HepG2 (cell line): ENCODE results near the gene CHST14. TPM values are rescaled to one million over a fixed set of nuclear protein-coding genes. Genes with fewer than 3 reads are reported as not detected.
A peak's percentile ranks its signal among the peaks of the same experiment; 100 is the strongest.

ENCODE experiments used
- ATF1 ChIP-seq: IDR thresholded peaks from 2 replicates; pipeline ENCODE4 v1.6.1; 2016; ENCODE audit warnings: mild to moderate bottlenecking, control low read depth
- CHCHD3 ChIP-seq: sonication (generic); formaldehyde crosslinking; IDR thresholded peaks from 2 replicates; pipeline ENCODE4 v1.8.0; 2022; ENCODE audit warnings: mild to moderate bottlenecking, missing genetic modification reagents, moderate library complexity
- HNRNPL ChIP-seq: fragments of 200-400 bp; formaldehyde crosslinking; IDR thresholded peaks from 2 replicates; pipeline ENCODE4 v1.6.1; 2017; ENCODE audit warnings: mild to moderate bottlenecking, low read depth, low read length
- PBX3 ChIP-seq: sonication (generic); formaldehyde crosslinking; IDR thresholded peaks from 2 replicates; pipeline ENCODE4 v1.8.1; 2023; ENCODE audit warnings: missing genetic modification reagents, inconsistent platforms, borderline replicate concordance
- POGZ ChIP-seq: sonication (generic); formaldehyde crosslinking; IDR thresholded peaks from 2 replicates; pipeline ENCODE4 v1.4.0; 2020; ENCODE audit warnings: mild to moderate bottlenecking, missing genetic modification reagents
- SAP130 ChIP-seq: IDR thresholded peaks from 2 replicates; pipeline ENCODE4 v1.6.1; 2016; ENCODE audit warnings: low read depth
- SIN3A ChIP-seq: IDR thresholded peaks from 2 replicates; pipeline ENCODE4 v1.6.1; 2011; ENCODE audit warnings: low read depth, mild to moderate bottlenecking, control low read depth, low read length, borderline replicate concordance
- SPEN ChIP-seq: sonication (generic); formaldehyde crosslinking; IDR thresholded peaks from 2 replicates; pipeline ENCODE4 v1.5.1; 2020; ENCODE audit warnings: low read depth, mild to moderate bottlenecking, missing genetic modification reagents
- TARDBP ChIP-seq: sonication (generic); formaldehyde crosslinking; IDR thresholded peaks from 2 replicates; pipeline ENCODE4 v1.8.0; 2022; ENCODE audit warnings: mild to moderate bottlenecking, missing genetic modification reagents
- TRIM22 ChIP-seq: fragments of 450-650 bp; IDR thresholded peaks from 2 replicates; pipeline ENCODE4 v1.6.1; 2017
- YEATS4 ChIP-seq: sonication (generic); formaldehyde crosslinking; IDR thresholded peaks from 2 replicates; pipeline ENCODE4 v1.4.0; 2020; ENCODE audit warnings: missing genetic modification reagents, borderline replicate concordance
- ZC3H13 ChIP-seq: sonication (generic); formaldehyde crosslinking; IDR thresholded peaks from 2 replicates; pipeline ENCODE4 v1.8.1; 2023; ENCODE audit warnings: mild to moderate bottlenecking, missing genetic modification reagents, moderate library complexity
- ZNF230 ChIP-seq: sonication (generic); formaldehyde crosslinking; IDR thresholded peaks from 2 replicates; pipeline ENCODE4 v1.4.0; 2020; ENCODE audit warnings: mild to moderate bottlenecking, missing genetic modification reagents
- ZNF274 ChIP-seq: sonication (generic); formaldehyde crosslinking; IDR thresholded peaks from 2 replicates; pipeline ENCODE4 v1.5.1; 2020; ENCODE audit warnings: mild to moderate bottlenecking, missing genetic modification reagents
- ZNF276 ChIP-seq: sonication (generic); formaldehyde crosslinking; IDR thresholded peaks from 2 replicates; pipeline ENCODE4 v1.4.0; 2020; ENCODE audit warnings: mild to moderate bottlenecking, low read depth, missing genetic modification reagents
- ZNF329 ChIP-seq: sonication (generic); formaldehyde crosslinking; IDR thresholded peaks from 2 replicates; pipeline ENCODE4 v1.9.0; 2021; ENCODE audit warnings: low read depth, mild to moderate bottlenecking, missing genetic modification reagents
- ZNF510 ChIP-seq: sonication (generic); formaldehyde crosslinking; IDR thresholded peaks from 2 replicates; pipeline ENCODE4 v1.4.0; 2020; ENCODE audit warnings: low read depth, mild to moderate bottlenecking, missing genetic modification reagents
- ZNF552 ChIP-seq: sonication (generic); formaldehyde crosslinking; IDR thresholded peaks from 2 replicates; pipeline ENCODE4 v1.9.0; 2022; ENCODE audit warnings: missing genetic modification reagents, mild to moderate bottlenecking, borderline replicate concordance
- ZNF747 ChIP-seq: sonication (generic); formaldehyde crosslinking; IDR thresholded peaks from 2 replicates; pipeline ENCODE4 v1.8.1; 2023; ENCODE audit warnings: missing genetic modification reagents, mild to moderate bottlenecking, borderline replicate concordance
- ZNF749 ChIP-seq: sonication (generic); formaldehyde crosslinking; IDR thresholded peaks from 2 replicates; pipeline ENCODE4 v1.8.0; 2022; ENCODE audit warnings: mild to moderate bottlenecking, missing genetic modification reagents, moderate library complexity, borderline replicate concordance
- ZNF782 ChIP-seq: sonication (generic); formaldehyde crosslinking; IDR thresholded peaks from 2 replicates; pipeline ENCODE4 v1.4.0; 2020; ENCODE audit warnings: missing genetic modification reagents, mild to moderate bottlenecking, borderline replicate concordance
- polyA plus RNA-seq, 8 experiments: library from polyadenylated mRNA; depleted of rRNA in 3 of 8; stranded (reverse) in 7 of 8; unstranded in 1 of 8; fragments of >200 nt; fragmentation: Illumina TruSeq in 4 of 8; extraction: Trizol in 4 of 8; gene quantifications; 2 replicates each; pipeline versions ENCODE4 v1.2.1 to v1.2.3, GENCODE V29; 2011 to 2016; ENCODE audit warnings: low read depth in 4 of 8, missing spikeins in 1 of 8, mixed read lengths in 1 of 8; ENCODE audit not compliant: insufficient read depth in 1 of 8
- total RNA-seq, 5 experiments: library from RNA; depleted of rRNA; stranded (reverse); fragments of >200 nt; fragmentation: Illumina TruSeq; extraction: Trizol; gene quantifications; 2 replicates each; pipeline ENCODE4 v1.2.3, GENCODE V29; 2016; ENCODE audit warnings: low read depth in 1 of 5
- TF ChIP-seq, protein P1 (sequence below): sonication (generic); formaldehyde crosslinking; IDR thresholded peaks from 2 replicates; pipeline ENCODE4 v1.5.1; 2020; ENCODE audit warnings: mild to moderate bottlenecking, missing genetic modification reagents, borderline replicate concordance
- TF ChIP-seq, protein P2 (sequence below): sonication (generic); formaldehyde crosslinking; IDR thresholded peaks from 2 replicates; pipeline ENCODE4 v1.4.0; 2020; ENCODE audit warnings: missing genetic modification reagents
- TF ChIP-seq, protein P3 (sequence below): sonication (generic); formaldehyde crosslinking; IDR thresholded peaks from 2 replicates; pipeline ENCODE4 v1.4.0; 2020; ENCODE audit warnings: mild to moderate bottlenecking, missing genetic modification reagents

The CHST14 gene
- total and polyA plus RNA-seq, 2 of the 13 experiments (the other 11 are each of a cell fraction or from before 2014, with no cell fraction given): 8.9 to 12.4 TPM

GRCh38 chr15:40470423-40471104 lies at the start of gene CHST14 (continued):
- 0 out of 2 replicates have a peak, but pooled peaks have one; percentile 16 for TF ChIP-seq ZNF782
- no peak for TF ChIP-seq TRIM22
- TF ChIP-seq ZNF510 (CRISPR knock-in tag): no peak
- TF ChIP-seq SPEN (CRISPR knock-in tag): 0 out of 2 replicates have a peak, but pooled peaks have one; percentile 13
- peak; percentile 66; the same call in 1 of the 2 replicates for TF ChIP-seq SAP130 (CRISPR knock-in tag)
- TF ChIP-seq, protein P1, sequence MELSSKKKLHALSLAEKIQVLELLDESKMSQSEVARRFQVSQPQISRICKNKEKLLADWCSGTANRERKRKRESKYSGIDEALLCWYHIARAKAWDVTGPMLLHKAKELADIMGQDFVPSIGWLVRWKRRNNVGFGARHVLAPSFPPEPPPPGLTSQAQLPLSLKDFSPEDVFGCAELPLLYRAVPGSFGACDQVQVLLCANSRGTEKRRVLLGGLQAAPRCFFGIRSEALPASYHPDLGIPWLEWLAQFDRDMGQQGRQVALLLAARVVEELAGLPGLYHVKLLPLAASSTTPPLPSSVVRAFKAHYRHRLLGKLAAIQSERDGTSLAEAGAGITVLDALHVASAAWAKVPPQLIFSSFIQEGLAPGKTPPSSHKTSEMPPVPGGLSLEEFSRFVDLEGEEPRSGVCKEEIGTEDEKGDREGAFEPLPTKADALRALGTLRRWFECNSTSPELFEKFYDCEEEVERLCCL (CRISPR knock-in tag): no peak
- TF ChIP-seq ZC3H13 (CRISPR knock-in tag): no peak
- TF ChIP-seq, protein P2, sequence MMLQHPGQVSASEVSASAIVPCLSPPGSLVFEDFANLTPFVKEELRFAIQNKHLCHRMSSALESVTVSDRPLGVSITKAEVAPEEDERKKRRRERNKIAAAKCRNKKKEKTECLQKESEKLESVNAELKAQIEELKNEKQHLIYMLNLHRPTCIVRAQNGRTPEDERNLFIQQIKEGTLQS: no peak
- TF ChIP-seq, protein P3, sequence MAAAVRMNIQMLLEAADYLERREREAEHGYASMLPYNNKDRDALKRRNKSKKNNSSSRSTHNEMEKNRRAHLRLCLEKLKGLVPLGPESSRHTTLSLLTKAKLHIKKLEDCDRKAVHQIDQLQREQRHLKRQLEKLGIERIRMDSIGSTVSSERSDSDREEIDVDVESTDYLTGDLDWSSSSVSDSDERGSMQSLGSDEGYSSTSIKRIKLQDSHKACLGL (CRISPR knock-in tag): no peak; the same call in 1 of the 2 replicates
- 0 out of 2 replicates have a peak, but pooled peaks have one; percentile 51 for TF ChIP-seq SIN3A
- TF ChIP-seq ZNF749 (CRISPR knock-in tag): no peak
- TF ChIP-seq ZNF747: no peak
- no peak for TF ChIP-seq ZNF552 (CRISPR knock-in tag)
- no peak for TF ChIP-seq PBX3 (CRISPR knock-in tag)
- no peak for TF ChIP-seq ATF1 (CRISPR knock-in tag)
- no peak for TF ChIP-seq POGZ (CRISPR knock-in tag)
- no peak for TF ChIP-seq TARDBP (CRISPR knock-in tag)
- TF ChIP-seq ZNF329 (CRISPR knock-in tag): no peak
- TF ChIP-seq ZNF276 (CRISPR knock-in tag): no peak
- no peak for TF ChIP-seq ZNF274 (CRISPR knock-in tag)
- TF ChIP-seq CHCHD3 (CRISPR knock-in tag): no peak
- TF ChIP-seq ZNF230: no peak
- no peak; the same call in 1 of the 2 replicates for TF ChIP-seq YEATS4 (CRISPR knock-in tag)
- no peak for TF ChIP-seq HNRNPL
